ENCODE data around the gene ZSCAN20.

Gene ZSCAN20

GRCh38 chr1:33438364-33439160 is 33.9 kb upstream of the ZSCAN20 start:
- H3K4me1 ChIP-seq (ENCODE audit: insufficient read depth, low read length), result no peaks in the 10 kb centered on the region
- no peaks in the 10 kb centered on the region for H3K36me3 ChIP-seq (ENCODE audit: insufficient read depth, low read length)
- H4K20me1 ChIP-seq (ENCODE audit: insufficient read depth, low read length), result no peaks in the 10 kb centered on the region
- TF ChIP-seq, protein P1, sequence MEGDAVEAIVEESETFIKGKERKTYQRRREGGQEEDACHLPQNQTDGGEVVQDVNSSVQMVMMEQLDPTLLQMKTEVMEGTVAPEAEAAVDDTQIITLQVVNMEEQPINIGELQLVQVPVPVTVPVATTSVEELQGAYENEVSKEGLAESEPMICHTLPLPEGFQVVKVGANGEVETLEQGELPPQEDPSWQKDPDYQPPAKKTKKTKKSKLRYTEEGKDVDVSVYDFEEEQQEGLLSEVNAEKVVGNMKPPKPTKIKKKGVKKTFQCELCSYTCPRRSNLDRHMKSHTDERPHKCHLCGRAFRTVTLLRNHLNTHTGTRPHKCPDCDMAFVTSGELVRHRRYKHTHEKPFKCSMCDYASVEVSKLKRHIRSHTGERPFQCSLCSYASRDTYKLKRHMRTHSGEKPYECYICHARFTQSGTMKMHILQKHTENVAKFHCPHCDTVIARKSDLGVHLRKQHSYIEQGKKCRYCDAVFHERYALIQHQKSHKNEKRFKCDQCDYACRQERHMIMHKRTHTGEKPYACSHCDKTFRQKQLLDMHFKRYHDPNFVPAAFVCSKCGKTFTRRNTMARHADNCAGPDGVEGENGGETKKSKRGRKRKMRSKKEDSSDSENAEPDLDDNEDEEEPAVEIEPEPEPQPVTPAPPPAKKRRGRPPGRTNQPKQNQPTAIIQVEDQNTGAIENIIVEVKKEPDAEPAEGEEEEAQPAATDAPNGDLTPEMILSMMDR (IDR thresholded peaks at IDR 0.05; ENCODE audit: borderline replicate concordance, extremely low read depth, low read length, poor library complexity, severe bottlenecking), result no peak
- TF ChIP-seq EZH2 (IDR thresholded peaks at IDR 0.05; ENCODE audit: borderline replicate concordance, low read depth, low read length, severe bottlenecking), result no peak
- no peak for DNase-seq
- H3K79me2 ChIP-seq (ENCODE audit: insufficient read depth, low read length), result no peaks in the 10 kb centered on the region
- H3K4me3 ChIP-seq (ENCODE audit: low read depth in 1 of 2, low read length in 2 of 2), result no peak overlapping the region
- ATAC-seq (ENCODE audit: insufficient read depth, low read depth), result no peak
- no peaks in the 10 kb centered on the region for H3K9me3 ChIP-seq (ENCODE audit: insufficient read depth, low read length, severe bottlenecking)
- H3K27me3 ChIP-seq (ENCODE audit: insufficient read depth, low read length, poor library complexity), result peaks cover 36% of the 10 kb centered on the region
- H3K4me2 ChIP-seq (ENCODE audit: insufficient read depth, low read length), result no peak overlapping the region
- no peak overlapping the region for H3K9ac ChIP-seq (ENCODE audit: low read depth, low read length)
- no peak overlapping the region for H3K27ac ChIP-seq (ENCODE audit: low read length)
- H2AFZ ChIP-seq (ENCODE audit: low read depth, low read length), result no peak overlapping the region

GRCh38 chr1:33439662-33440061 is 32.8 kb upstream of the ZSCAN20 start:
- DNase-seq (no peak), ATAC-seq (ENCODE audit: insufficient read depth, low read depth) (no peak)
- Histone ChIP-seq H3K9ac (ENCODE audit: low read depth, low read length) (no peak overlapping the region), H3K9me3 (ENCODE audit: insufficient read depth, low read length, severe bottlenecking) (no peaks in the 10 kb centered on the region), H4K20me1 (ENCODE audit: insufficient read depth, low read length) (no peaks in the 10 kb centered on the region), H3K27ac (ENCODE audit: low read length) (no peak overlapping the region), H3K4me2 (ENCODE audit: insufficient read depth, low read length) (no peak overlapping the region), H3K36me3 (ENCODE audit: insufficient read depth, low read length) (no peaks in the 10 kb centered on the region), H3K4me1 (ENCODE audit: insufficient read depth, low read length) (no peaks in the 10 kb centered on the region), H3K4me3 (ENCODE audit: low read depth in 1 of 2, low read length in 2 of 2) (no peak overlapping the region), H2AFZ (ENCODE audit: low read depth, low read length) (no peak overlapping the region), H3K27me3 (ENCODE audit: insufficient read depth, low read length, poor library complexity) (peaks cover 39% of the 10 kb centered on the region), H3K79me2 (ENCODE audit: insufficient read depth, low read length) (no peaks in the 10 kb centered on the region)
- TF ChIP-seq, protein P1 (IDR thresholded peaks at IDR 0.05; ENCODE audit: borderline replicate concordance, extremely low read depth, low read length, poor library complexity, severe bottlenecking), result no peak
- TF ChIP-seq EZH2 (IDR thresholded peaks at IDR 0.05; ENCODE audit: borderline replicate concordance, low read depth, low read length, severe bottlenecking), result no peak

DNA sequence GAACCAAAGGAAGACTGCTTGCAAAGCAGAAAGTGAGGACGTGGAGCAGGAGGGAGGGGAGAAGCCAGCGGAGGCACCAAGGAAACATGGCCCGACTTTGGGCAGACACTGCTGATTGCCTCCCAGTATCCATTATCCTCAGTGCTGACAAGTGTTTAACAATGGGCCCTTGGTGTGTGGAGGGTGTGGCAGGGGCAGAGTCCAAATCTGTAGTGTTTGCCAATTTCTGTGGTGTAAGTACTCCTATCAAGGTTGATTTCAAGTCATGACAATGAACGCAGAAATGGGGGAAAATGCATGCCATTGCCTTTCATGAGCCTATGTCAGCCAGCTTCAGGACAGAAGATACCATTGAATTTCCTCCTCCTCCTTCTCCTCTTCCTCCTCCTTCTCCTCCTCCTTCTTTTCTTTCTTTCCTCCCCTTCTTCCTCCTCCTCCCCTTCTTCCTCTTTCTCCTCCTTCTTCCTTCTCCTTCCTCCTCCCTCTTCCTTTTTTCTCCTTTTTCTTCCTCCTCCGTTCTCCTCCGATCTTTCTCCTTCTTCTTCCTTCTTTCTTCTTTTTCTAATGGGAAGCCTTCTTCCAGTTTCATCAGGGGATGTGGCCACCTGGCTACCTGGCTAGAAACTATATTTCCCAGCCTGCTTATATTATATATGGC is 31.2 kb upstream of the ZSCAN20 start:
- Histone ChIP-seq H3K9me3 (ENCODE audit: insufficient read depth, low read length, severe bottlenecking) (no peaks in the 10 kb centered on the region), H3K4me2 (ENCODE audit: insufficient read depth, low read length) (no peak overlapping the region), H3K4me1 (ENCODE audit: insufficient read depth, low read length) (no peaks in the 10 kb centered on the region), H3K27me3 (ENCODE audit: insufficient read depth, low read length, poor library complexity) (peaks cover 33% of the 10 kb centered on the region), H3K9ac (ENCODE audit: low read depth, low read length) (no peak overlapping the region), H3K27ac (ENCODE audit: low read length) (no peak overlapping the region), H3K4me3 (ENCODE audit: low read depth in 1 of 2, low read length in 2 of 2) (no peak overlapping the region), H4K20me1 (ENCODE audit: insufficient read depth, low read length) (no peaks in the 10 kb centered on the region), H2AFZ (ENCODE audit: low read depth, low read length) (no peak overlapping the region), H3K36me3 (ENCODE audit: insufficient read depth, low read length) (no peaks in the 10 kb centered on the region), H3K79me2 (ENCODE audit: insufficient read depth, low read length) (no peaks in the 10 kb centered on the region)
- TF ChIP-seq, protein P1 (IDR thresholded peaks at IDR 0.05; ENCODE audit: borderline replicate concordance, extremely low read depth, low read length, poor library complexity, severe bottlenecking), result no peak
- no peak for TF ChIP-seq EZH2 (IDR thresholded peaks at IDR 0.05; ENCODE audit: borderline replicate concordance, low read depth, low read length, severe bottlenecking)
- ATAC-seq (ENCODE audit: insufficient read depth, low read depth) (no peak), DNase-seq (no peak)

Measured in DND-41 (cell line).